ENCODE results near the gene BAIAP3. TPM values are rescaled to one million over a fixed set of nuclear protein-coding genes. Genes with fewer than 3 reads are reported as not detected.

BAIAP3 gene
- total and polyA plus RNA-seq, 12 donors = 0.79 to 129 (median 16.3) TPM

GRCh38 chr16:1351215-1351581 lies 17.8 kb downstream of the BAIAP3 start:
- no peaks in the 10 kb centered on the region for H3K9me3 ChIP-seq (replicated peaks in 1 of 3)
- peaks cover 0 to 32% of the 10 kb centered on the region in 2 donors for H3K36me3 ChIP-seq (replicated peaks in 1 of 2)
- H3K27ac ChIP-seq = peak overlapping the region in 4 of 5 donors; percentile 1 to 85 (median 68)
- peaks cover 24 to 43% of the 10 kb centered on the region in 2 donors for H3K4me1 ChIP-seq (replicated peaks in 1 of 2)
- 1% methylated on average over 30 to 34 of the region's 35 CpGs; no CpG with 5 or more reads in 2 of the 4 donors for WGBS, 4 donors
- intact Hi-C loops (cut with DNase I) = loop anchor here in 1 of 2 donors (5.0 kb wide), 1 partner anchor 39 kb away; no protein-coding TSS in a partner anchor
- DNase-seq = no peak
- no peaks in the 10 kb centered on the region for H3K27me3 ChIP-seq
- peak overlapping the region; percentile 31 to 90 (median 56) for H3K4me3 ChIP-seq
- TF ChIP-seq CTCF (IDR thresholded peaks at IDR 0.05) (no peak), POLR2A (IDR thresholded peaks at IDR 0.05) (no peak)

- no peaks in the 10 kb centered on the region for H3K9me3 ChIP-seq (replicated peaks in 1 of 3)
- no peaks in the 10 kb centered on the region for H3K27me3 ChIP-seq
- H3K4me1 ChIP-seq (replicated peaks in 1 of 2) = peaks cover 30 to 48% of the 10 kb centered on the region in 2 donors
- peak within 1 kb of the TSS; percentile 42 to 90 (median 66) for H3K4me3 ChIP-seq
- peak within 1 kb of the TSS in 4 of 5 donors; percentile 1 to 85 (median 68) for H3K27ac ChIP-seq
- peak; percentile 80 to 89 (median 85) for DNase-seq
- peaks cover 0 to 32% of the 10 kb centered on the region in 2 donors for H3K36me3 ChIP-seq (replicated peaks in 1 of 2)
- TF ChIP-seq CTCF (IDR thresholded peaks at IDR 0.05) (no peak), POLR2A (IDR thresholded peaks at IDR 0.05) (peak; percentile 73 to 83)
- 0 to 2% (median 0%) methylated on average over 11 to 98 of the region's 98 CpGs for WGBS, 4 donors
- intact Hi-C loops (cut with DNase I) = loop anchor here in 1 of 2 donors (5.0 kb wide), 1 partner anchor 39 kb away; no protein-coding TSS in a partner anchor
These were observed 18.3 kb downstream of the BAIAP3 start, which contains the start of the genes GNPTG and TSR3 for GRCh38 chr16:1351582-1352362. Gene GNPTG (plus strand): TSS chr16:1351931. CDS start chr16:1351966, 35 bp downstream. Gene TSR3 (minus strand): TSS chr16:1351878. CDS start chr16:1351804, 74 bp downstream.

- H3K27ac ChIP-seq = peak overlapping the region; percentile 86 to 98 (median 95)
- H3K9me3 ChIP-seq (replicated peaks in 1 of 3) = no peaks in the 10 kb centered on the region
- TF ChIP-seq POLR2A (IDR thresholded peaks at IDR 0.05) = no peak
- no peak for TF ChIP-seq CTCF (IDR thresholded peaks at IDR 0.05)
- intact Hi-C loops (cut with DNase I) = loop anchor here in 1 of 2 donors (5.0 kb wide), 1 partner anchor 43 kb away; no protein-coding TSS in a partner anchor
- whole genome bisulfite sequencing, 4 donors = 85 to 86% (median 85%) methylated on average over 36 to 49 of the region's 49 CpGs
- DNase-seq = no peak
- peaks cover 58 to 65% of the 10 kb centered on the region in 2 donors for H3K4me1 ChIP-seq (replicated peaks in 1 of 2)
- no peak overlapping the region for H3K4me3 ChIP-seq
- no peaks in the 10 kb centered on the region for H3K27me3 ChIP-seq
- peaks cover 0 to 4% of the 10 kb centered on the region in 2 donors for H3K36me3 ChIP-seq (replicated peaks in 1 of 2)
These were observed 21.5 kb downstream of the BAIAP3 start for GRCh38 chr16:1354815-1355540.

GRCh38 chr16:1355591-1355990 lies 22.1 kb downstream of the BAIAP3 start:
- intact Hi-C loops (cut with DNase I) = no loop called here
- Histone ChIP-seq H3K4me3 (peak overlapping the region in 1 of 4 donors; percentile 31), H3K9me3 (replicated peaks in 1 of 3) (no peaks in the 10 kb centered on the region), H3K4me1 (replicated peaks in 1 of 2) (peaks cover 57 to 62% of the 10 kb centered on the region in 2 donors), H3K27ac (peak overlapping the region; percentile 86 to 98 (median 95)), H3K27me3 (no peaks in the 10 kb centered on the region), H3K36me3 (replicated peaks in 1 of 2) (peaks cover 0 to 2% of the 10 kb centered on the region in 2 donors)
- DNase-seq = no peak
- TF ChIP-seq POLR2A (IDR thresholded peaks at IDR 0.05) (no peak), CTCF (IDR thresholded peaks at IDR 0.05) (no peak)
- WGBS, 4 donors = 61 to 65% (median 61%) methylated on average over 9 to 15 of the region's 15 CpGs
